A549 (cell line): Measurements from ENCODE around the gene GLT1D1.

Source experiments
- CEBPB ChIP-seq, 2 experiments: fragments of >200 bp in 1 of 2; sonication (Bioruptor Twin) in 1 of 2; formaldehyde crosslinking in 1 of 2; IDR thresholded peaks; 2 replicates each; pipeline ENCODE4 v1.6.1; 2012 to 2016
- POLR2A ChIP-seq: IDR thresholded peaks from 2 replicates; pipeline ENCODE4 v1.6.1; 2012; ENCODE audit warnings: mild to moderate bottlenecking, low read length
- RAD21 ChIP-seq, 2 experiments: fragments of >200 bp in 1 of 2; sonication (Bioruptor Twin) in 1 of 2; formaldehyde crosslinking in 1 of 2; IDR thresholded peaks in 1 of 2; conservative IDR thresholded peaks in 1 of 2; 2 replicates in 1 of 2; 3 replicates in 1 of 2; pipeline ENCODE4 v1.6.1; 2012 to 2018; ENCODE audit warnings: inconsistent platforms in 1 of 2
- RCOR1 ChIP-seq: fragments of 150-350 bp; IDR thresholded peaks from 2 replicates; pipeline ENCODE4 v1.6.1; 2014; ENCODE audit warnings: antibody characterized with exemption, low read length, low read depth
- RNF2 ChIP-seq: fragments of 200-600 bp; sonication (generic); IDR thresholded peaks from 2 replicates; pipeline ENCODE4 v1.6.1; 2016; ENCODE audit warnings: low read depth, mild to moderate bottlenecking, antibody characterized with exemption, moderate library complexity, borderline replicate concordance
- TF ChIP-seq, protein P1 (sequence below): fragments of 250-450 bp; sonication (Bioruptor Pico); IDR thresholded peaks from 2 replicates; pipeline ENCODE4 v1.5.0; 2021; ENCODE audit warnings: mild to moderate bottlenecking, moderate library complexity, borderline replicate concordance
- TF ChIP-seq, protein P2 (sequence below): fragments of >200 bp; sonication (Bioruptor Twin); formaldehyde crosslinking; IDR thresholded peaks from 2 replicates; pipeline ENCODE4 v1.6.1; 2016
- TF ChIP-seq, protein P3 (sequence below): IDR thresholded peaks from 2 replicates; pipeline ENCODE4 v1.6.1; 2012
- TF ChIP-seq, protein P4 (sequence below): fragments of >200 bp; sonication (Bioruptor Twin); formaldehyde crosslinking; IDR thresholded peaks from 3 replicates; pipeline ENCODE4 v1.6.1; 2016
- TF ChIP-seq, protein P5 (sequence below): fragments of >200 bp; sonication (Bioruptor Twin); formaldehyde crosslinking; IDR thresholded peaks from 3 replicates; pipeline ENCODE4 v1.5.1; 2016

DNA sequence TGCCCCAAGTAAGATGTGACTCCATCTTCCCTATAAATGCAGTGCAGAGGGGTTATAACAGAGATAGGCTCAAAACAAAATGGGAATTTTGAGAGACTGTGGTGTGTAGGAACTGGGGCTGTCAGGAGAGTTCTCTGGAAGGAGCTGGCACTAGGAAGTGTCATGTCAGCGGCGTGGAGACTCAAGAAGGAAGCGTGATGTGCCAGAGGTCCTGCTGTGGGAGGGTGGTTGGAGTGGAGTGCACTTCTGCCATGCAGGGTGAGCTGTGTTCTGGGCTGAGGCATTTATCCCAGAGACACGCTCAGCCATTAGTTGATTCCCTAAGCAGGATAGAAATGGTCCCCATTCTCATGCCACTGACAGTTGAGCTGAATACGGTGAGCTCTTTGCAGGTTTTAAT is 19.0 kb downstream of the GLT1D1 start:
- no peak for TF ChIP-seq RNF2
- TF ChIP-seq, protein P1, sequence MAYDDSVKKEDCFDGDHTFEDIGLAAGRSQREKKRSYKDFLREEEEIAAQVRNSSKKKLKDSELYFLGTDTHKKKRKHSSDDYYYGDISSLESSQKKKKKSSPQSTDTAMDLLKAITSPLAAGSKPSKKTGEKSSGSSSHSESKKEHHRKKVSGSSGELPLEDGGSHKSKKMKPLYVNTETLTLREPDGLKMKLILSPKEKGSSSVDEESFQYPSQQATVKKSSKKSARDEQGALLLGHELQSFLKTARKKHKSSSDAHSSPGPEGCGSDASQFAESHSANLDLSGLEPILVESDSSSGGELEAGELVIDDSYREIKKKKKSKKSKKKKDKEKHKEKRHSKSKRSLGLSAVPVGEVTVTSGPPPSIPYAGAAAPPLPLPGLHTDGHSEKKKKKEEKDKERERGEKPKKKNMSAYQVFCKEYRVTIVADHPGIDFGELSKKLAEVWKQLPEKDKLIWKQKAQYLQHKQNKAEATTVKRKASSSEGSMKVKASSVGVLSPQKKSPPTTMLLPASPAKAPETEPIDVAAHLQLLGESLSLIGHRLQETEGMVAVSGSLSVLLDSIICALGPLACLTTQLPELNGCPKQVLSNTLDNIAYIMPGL (CRISPR knock-in tag) = no peak
- TF ChIP-seq, protein P2, sequence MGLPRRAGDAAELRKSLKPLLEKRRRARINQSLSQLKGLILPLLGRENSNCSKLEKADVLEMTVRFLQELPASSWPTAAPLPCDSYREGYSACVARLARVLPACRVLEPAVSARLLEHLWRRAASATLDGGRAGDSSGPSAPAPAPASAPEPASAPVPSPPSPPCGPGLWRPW = no peak
- TF ChIP-seq, protein P3, sequence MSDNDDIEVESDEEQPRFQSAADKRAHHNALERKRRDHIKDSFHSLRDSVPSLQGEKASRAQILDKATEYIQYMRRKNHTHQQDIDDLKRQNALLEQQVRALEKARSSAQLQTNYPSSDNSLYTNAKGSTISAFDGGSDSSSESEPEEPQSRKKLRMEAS = no peak
- TF ChIP-seq RAD21 (conservative IDR thresholded peaks at IDR 0.05 in 1 of 2, IDR thresholded peaks at IDR 0.05 in 1 of 2) = no peak
- TF ChIP-seq POLR2A = no peak
- TF ChIP-seq, protein P4, sequence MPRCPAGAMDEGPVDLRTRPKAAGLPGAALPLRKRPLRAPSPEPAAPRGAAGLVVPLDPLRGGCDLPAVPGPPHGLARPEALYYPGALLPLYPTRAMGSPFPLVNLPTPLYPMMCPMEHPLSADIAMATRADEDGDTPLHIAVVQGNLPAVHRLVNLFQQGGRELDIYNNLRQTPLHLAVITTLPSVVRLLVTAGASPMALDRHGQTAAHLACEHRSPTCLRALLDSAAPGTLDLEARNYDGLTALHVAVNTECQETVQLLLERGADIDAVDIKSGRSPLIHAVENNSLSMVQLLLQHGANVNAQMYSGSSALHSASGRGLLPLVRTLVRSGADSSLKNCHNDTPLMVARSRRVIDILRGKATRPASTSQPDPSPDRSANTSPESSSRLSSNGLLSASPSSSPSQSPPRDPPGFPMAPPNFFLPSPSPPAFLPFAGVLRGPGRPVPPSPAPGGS = no peak
- TF ChIP-seq, protein P5, sequence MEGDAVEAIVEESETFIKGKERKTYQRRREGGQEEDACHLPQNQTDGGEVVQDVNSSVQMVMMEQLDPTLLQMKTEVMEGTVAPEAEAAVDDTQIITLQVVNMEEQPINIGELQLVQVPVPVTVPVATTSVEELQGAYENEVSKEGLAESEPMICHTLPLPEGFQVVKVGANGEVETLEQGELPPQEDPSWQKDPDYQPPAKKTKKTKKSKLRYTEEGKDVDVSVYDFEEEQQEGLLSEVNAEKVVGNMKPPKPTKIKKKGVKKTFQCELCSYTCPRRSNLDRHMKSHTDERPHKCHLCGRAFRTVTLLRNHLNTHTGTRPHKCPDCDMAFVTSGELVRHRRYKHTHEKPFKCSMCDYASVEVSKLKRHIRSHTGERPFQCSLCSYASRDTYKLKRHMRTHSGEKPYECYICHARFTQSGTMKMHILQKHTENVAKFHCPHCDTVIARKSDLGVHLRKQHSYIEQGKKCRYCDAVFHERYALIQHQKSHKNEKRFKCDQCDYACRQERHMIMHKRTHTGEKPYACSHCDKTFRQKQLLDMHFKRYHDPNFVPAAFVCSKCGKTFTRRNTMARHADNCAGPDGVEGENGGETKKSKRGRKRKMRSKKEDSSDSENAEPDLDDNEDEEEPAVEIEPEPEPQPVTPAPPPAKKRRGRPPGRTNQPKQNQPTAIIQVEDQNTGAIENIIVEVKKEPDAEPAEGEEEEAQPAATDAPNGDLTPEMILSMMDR = no peak
- TF ChIP-seq CEBPB (IDR thresholded peaks at IDR 0.05) = no peak
- no peak for TF ChIP-seq RCOR1
